ENCODE measurements around the gene LRRC74B.

LRRC74B gene

DNA sequence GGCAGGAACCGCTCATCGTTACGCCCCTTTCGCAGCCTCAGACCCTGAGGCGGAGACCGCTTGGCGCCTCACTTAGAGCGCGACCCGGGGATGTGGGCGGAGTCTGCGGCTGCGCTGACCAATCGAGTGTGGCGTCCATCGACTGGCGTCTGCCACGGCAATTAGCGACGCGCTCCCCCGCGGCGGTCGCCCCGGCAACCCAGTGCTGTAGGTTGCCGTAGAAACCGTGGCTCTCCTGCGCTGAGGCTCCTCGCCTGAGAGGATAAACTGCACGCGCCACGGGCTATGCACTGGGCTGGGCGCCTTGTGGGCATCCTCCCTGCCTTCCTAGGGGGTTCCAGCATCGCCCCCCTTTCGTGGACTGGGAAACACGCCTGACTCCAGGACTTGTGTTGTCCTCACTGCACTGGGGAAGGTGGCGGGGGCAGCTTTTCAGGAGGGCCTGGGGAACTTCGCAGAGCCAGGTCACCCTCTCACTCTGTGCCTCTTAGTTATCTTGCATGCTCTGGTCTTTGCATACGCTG is 31.5 kb upstream of the LRRC74B start:
- DNase-seq (ENCODE audit: low read depth): peak; percentile 64

GRCh38 chr22:21014726-21015465 is 30.9 kb upstream of the LRRC74B start, which contains the start of gene P2RX6:
Gene P2RX6 (plus strand): TSS chr22:21015165. CDS start chr22:21015175, 10 bp downstream.
- no peak for DNase-seq (ENCODE audit: low read depth)

DNA sequence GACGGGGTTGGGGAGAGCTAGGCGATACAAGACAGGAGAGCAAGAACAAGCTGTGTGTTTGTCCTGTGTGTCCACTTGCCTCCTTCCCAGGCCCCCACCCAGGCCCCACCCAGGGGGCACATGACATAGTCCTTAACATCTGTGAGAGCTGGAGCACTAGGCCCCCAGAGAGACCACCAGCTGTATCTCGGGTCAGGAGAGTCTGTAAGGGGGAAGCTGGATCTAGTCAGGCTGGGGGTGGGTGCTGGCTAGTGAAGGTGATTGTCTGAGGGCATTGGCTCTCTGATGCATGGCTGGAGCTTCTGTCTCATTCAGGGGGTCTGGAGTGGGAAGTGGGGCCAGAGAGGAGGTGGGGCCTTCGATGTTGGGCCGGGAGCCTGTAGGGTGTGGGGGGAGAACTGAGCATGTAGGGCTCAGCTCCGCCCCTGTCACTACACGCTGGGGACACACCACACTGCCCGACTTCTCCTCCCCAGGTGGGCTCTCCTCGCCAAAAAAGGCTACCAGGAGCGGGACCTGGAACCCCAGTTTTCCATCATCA is 30.2 kb upstream of the LRRC74B start:
- DNase-seq (ENCODE audit: low read depth): no peak

DNA sequence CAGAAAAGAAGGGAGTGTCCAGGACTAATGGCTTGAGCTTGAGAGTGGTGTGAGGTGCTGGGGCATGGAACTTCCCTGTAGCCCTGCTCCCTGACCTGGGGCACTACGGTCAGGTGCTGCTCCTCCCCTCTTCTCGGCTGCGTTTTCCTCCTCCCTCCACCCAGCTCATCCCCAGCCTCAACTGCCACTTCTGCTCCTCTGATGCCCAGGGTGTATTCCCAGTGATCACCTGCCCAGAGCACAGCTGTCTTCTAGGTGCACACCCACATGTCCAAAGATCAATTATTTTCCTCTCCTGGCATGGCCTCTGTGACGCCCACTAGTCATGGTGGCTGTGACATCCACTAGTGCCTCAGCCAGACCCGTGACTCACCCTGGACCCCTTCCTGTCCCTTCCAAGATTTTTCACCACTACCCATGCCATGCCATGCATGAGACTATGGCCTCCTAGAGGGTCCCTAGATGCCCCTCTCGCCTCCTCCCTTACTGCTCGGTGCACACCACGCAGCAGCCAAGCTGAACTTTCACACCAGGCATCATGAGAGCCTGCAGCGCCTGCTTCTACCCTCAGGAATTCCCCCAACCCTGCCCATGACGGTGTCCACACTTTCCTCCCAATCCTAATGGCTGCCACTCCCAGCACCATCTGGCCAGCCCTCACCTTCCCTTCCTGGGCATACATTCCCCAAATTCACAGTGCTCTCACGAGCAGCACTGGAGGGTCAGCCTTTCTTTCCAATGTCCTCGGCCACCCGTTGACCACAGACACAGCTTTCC is 28.9 kb upstream of the LRRC74B start:
- DNase-seq (ENCODE audit: low read depth): no peak

GRCh38 chr22:21018314-21018713 is 27.4 kb upstream of the LRRC74B start:
- no peak for DNase-seq (ENCODE audit: low read depth)

DNA sequence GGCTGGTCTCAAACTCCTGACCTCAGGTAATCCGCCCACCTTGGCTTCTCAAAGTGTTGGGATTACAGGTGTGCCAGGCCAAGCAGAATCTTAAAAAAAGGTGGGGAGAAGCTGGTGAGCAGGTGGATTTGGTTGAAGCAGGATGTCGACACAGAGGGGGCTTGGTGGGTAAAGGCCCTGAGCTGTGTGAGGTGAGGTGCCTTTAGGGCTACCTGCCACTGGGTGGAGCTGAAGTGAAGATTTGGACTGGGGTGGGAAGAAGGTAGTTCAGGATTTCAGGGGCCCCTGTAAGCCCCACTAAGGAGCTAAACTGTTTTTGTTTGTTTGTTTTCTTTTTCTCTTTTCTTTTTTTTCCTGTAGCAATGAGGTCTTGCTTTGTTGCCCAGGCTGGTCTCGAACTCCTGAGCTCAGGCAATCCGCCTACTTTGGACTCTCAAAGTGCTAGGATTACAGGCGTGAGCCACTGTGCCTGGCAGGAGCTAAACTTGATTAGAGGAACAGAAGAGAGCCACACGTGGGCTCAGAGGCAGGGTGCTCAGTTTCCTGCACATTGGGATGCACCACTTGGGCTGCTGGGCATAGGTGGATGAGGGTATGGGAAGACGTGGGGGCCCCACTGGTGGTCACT is 24.8 kb upstream of the LRRC74B start:
- no peak for DNase-seq (ENCODE audit: low read depth)

GRCh38 chr22:21022507-21022906 is 23.2 kb upstream of the LRRC74B start:
- no peak for DNase-seq (ENCODE audit: low read depth)

GRCh38 chr22:21022955-21023614 is 22.7 kb upstream of the LRRC74B start:
- no peak for DNase-seq (ENCODE audit: low read depth)

DNA sequence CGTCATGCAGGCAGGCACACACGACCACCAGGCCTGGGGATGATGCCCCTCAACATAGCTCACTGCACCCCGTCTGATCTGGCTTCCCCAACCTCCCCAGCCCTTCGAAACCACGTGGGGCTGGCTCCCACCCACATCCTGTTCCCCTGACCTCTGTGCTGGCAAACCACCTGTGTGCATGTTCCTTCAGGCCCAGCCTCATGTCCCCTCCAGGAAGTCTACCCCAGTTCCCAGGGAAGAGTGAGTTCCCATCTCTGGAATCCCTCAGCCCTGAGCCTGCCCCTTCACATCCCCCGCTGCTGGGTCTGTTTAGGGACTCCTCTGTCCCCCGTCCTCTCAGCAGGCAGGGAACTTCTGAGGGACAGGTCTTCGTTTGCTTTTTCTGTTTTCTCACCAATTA is 20.5 kb upstream of the LRRC74B start:
- DNase-seq (ENCODE audit: low read depth): no peak

DNA sequence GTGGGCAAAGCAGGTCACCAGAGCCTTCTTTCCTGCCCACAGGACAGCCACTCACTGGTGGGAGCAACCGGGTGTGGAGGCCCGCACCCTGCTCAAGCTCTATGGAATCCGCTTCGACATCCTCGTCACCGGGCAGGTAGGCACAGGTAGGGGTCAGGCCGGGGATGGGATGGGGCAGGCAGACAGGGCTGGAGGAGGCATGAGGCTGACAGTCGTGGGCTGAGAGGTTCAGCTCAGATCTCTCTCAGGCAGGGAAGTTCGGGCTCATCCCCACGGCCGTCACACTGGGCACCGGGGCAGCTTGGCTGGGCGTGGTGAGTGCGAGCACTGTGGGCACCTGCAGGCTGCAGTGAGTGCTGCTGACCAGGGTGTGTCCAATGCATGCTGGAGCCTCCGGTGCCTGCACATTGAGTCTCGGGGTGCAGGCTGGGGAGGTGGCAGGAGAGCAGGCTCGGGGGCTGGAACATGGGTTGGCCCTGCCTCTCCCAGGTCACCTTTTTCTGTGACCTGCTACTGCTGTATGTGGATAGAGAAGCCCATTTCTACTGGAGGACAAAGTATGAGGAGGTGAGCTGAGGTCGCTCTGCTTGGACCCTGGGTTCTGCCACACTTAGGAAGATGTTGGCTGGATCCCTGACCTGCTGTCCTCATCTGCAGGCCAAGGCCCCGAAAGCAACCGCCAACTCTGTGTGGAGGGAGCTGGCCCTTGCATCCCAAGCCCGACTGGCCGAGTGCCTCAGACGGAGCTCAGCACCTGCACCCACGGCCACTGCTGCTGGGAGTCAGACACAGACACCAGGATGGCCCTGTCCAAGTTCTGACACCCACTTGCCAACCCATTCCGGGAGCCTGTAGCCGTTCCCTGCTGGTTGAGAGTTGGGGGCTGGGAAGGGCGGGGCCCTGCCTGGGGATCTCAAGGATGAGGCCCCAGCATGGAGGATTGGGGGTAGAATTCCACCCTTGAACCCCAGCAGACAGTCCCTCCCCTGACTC is 19.7 kb upstream of the LRRC74B start:
- no peak for DNase-seq (ENCODE audit: low read depth)

GRCh38 chr22:21026783-21027692 is 18.7 kb upstream of the LRRC74B start:
- DNase-seq (ENCODE audit: low read depth): no peak

GRCh38 chr22:21028277-21029251 is 17.2 kb upstream of the LRRC74B start:
- DNase-seq (ENCODE audit: low read depth): no peak

DNA sequence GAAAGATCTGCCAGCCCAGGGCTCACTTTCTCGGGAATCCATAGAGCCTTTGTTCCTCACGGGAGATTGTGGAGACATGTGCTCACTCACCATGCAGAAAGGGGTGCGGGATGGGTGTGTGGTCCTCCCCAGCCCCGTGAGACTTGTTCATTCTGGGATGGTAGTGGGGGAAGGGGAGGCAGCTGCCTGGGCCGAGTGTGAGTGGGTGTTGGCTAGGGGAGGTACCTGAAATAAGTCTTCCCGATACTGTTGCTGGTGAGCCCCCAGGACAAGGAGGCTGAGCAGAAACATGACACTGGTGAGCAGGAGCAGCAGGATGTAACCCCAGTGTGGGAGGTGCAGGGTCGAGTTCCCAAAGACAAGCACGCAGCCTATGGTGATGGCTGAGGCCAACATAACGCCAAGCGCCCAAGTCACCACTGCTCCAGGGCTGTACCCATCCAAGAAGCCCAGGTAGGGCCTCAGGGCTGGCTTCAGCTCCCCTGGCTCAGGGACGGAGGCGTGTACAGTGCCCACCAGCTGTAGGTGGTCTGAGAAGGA is 16.2 kb upstream of the LRRC74B start:
- DNase-seq (ENCODE audit: low read depth): no peak

DNA sequence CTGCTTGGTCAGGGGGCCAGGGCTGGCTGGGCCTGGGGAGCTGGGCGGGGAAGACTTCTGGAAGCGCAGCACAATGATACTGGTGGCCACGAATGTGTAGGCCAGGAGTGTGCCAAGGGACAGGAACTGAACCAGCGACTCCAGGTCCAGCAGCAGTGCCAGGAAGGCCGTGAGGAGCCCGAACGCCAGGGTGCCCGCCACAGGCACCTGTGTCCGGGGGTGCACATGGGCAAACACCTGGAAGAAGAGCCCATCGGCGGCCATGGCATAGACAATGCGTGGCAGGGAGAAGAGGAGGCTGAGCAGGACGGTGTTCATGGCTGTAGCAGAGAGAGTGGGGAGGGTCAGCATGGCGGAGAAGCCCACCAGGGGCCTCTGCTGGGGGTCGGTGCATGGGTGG is 15.7 kb upstream of the LRRC74B start:
- no peak for DNase-seq (ENCODE audit: low read depth)

DNA sequence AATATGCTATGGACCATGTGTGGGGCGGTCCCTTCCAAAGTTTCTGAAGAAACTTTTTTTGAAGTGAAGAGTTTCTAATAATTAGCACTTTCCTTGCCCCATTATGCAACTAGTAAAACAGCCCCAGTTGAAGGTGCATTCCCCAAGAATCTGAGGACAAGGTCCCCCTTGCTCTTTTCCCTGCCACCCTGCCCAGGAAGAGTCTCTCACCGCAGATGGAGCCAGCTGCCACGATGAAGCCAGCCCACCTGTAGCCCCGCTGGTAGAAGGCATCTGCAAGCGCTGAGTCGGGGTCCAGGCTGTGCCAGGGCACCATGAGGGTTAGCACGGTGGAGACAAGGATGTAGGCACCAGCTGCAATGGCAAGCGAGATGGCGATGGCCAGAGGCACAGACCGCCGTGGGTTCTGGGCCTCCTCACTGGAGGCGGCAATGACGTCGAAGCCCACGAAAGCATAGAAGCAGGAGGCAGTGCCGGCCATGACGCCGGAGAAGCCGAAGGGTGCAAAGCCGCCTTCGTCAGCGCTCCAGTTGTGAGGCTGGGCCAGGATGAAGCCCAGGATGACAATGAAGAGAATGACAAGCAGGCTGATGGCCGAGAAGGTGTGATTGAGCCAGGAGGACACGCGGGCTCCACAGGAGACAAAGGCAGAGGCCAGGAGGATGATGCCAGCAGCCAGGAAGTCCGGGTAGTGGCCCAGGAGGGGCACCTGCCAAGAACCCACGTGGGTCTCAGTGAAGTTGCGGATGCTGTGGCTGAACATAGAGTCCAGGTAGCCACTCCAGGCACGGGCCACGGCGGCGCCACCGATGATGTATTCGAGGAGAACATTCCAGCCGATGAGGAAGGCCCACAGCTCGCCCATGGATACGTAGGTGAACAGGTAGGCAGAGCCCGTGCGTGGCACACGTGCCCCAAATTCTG is 14.9 kb upstream of the LRRC74B start:
- DNase-seq (ENCODE audit: low read depth): no peak

DNA sequence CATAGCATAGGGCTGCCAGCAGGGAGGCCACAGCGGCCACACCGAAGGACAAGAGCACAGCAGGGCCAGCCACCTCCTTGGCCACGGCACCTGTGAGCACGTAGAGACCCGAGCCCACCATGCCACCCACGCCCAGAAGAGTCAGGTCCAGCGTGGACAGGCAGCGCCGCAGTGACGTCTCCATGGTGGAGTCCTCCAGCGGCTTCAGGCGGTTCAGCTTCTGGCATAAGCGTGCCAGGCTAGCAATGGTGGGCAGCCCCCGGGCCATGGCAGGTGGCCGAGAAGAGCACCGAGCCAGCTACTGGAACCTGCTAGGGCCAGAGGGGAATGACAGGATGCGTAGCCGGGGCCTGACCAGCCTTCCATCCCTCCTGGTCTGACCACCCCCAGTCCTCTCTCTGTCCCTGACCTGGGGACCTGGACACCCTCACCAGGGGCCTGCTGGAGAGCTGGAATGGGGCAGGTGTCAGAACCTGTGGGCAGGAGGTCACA is 14.2 kb upstream of the LRRC74B start:
- no peak for DNase-seq (ENCODE audit: low read depth)

Measured in stimulated activated CD8-positive, alpha-beta memory T cell treated with anti-CD3 and anti-CD28 coated beads, Interleukin-12 subunit alpha, Interleukin-12 subunit beta, amount 100 ng/mL, for 1 hour (primary cell).